Astrocyte of the cerebellum (primary cell): Measurements from ENCODE around the gene ZNF236.

Experiments used
- DNase-seq: peaks from one replicate; pipeline ENCODE4 v3.0.0-alpha.2; 2011; ENCODE audit warnings: low read depth
- H3K4me3 ChIP-seq: 2 replicates; pipeline ENCODE4 v1.5.1; 2011; ENCODE audit warnings: mild to moderate bottlenecking, low read depth, low read length, moderate library complexity
- CTCF ChIP-seq: IDR thresholded peaks from 2 replicates; pipeline ENCODE4 v1.5.1; 2012; ENCODE audit warnings: low read length, low read depth, moderate library complexity, mild to moderate bottlenecking; ENCODE audit errors: missing control alignments
- in situ Hi-C: cut with HindIII; loops from 2 replicates; pipeline ENCODE4 v1.10.0; 2017; ENCODE audit warnings: low sequenced_read_pairs

The ZNF236 gene

GRCh38 chr18:77008006-77008405, 185.6 kb downstream of the ZNF236 start:
- no peak for DNase-seq
- H3K4me3 ChIP-seq = no peak overlapping the region
- TF ChIP-seq CTCF = no peak
- in situ Hi-C loops = no loop called here

GRCh38 chr18:77008576-77009315, 186.4 kb downstream of the ZNF236 start:
- TF ChIP-seq CTCF = no peak

GRCh38 chr18:77009675-77010074, 187.3 kb downstream of the ZNF236 start:
- in situ Hi-C loops = no loop called here
- no peak for TF ChIP-seq CTCF
- DNase-seq = no peak
- H3K4me3 ChIP-seq = no peak overlapping the region

More at GRCh38 chr18:77008576-77009315, 186.4 kb downstream of the ZNF236 start:
- DNase-seq = no peak
- in situ Hi-C loops = no loop called here
- H3K4me3 ChIP-seq = no peak overlapping the region

GRCh38 chr18:77012120-77012519, 189.8 kb downstream of the ZNF236 start:
- no peak for TF ChIP-seq CTCF
- no peak overlapping the region for H3K4me3 ChIP-seq
- in situ Hi-C loops = no loop called here
- DNase-seq = no peak

GRCh38 chr18:77012806-77013541, 190.6 kb downstream of the ZNF236 start:
- TF ChIP-seq CTCF = no peak
- no peak overlapping the region for H3K4me3 ChIP-seq
- no peak for DNase-seq
- in situ Hi-C loops = no loop called here

GRCh38 chr18:77013811-77014521, 191.6 kb downstream of the ZNF236 start:
- DNase-seq = no peak
- no peak overlapping the region for H3K4me3 ChIP-seq
- no peak for TF ChIP-seq CTCF
- in situ Hi-C loops = no loop called here
